ENCODE results near the gene P2RY11.

DNA sequence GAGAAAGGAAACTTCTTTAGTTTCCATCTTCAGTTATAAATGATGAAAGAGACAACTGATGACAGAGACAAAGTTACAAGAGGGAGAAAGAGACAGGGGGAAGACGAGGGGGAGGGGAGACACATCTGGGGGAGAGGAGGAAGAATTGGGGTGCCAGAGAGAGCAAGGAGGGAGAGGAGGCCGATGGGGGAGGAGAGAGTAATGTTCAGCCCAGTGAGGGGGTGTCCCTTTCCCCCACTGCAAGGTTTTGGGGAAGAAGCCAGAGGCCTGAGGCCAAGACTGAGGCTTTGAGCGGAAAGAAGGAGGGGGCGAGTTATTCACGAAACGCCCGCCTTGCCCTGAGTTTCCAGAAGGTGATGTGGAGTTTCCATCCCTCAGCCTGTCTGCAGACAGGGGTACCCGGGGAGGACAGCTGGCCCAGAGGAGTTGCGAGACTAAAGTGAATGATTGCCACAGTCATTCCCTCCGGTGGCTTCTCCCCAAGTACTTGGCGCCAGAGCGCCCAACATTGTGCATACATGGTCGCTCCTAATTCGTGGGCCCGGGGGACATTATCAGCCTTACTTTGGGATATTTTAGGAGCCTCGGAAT, 5.9 kb upstream of the P2RY11 start:
- TF ChIP-seq ELF4 (IDR thresholded peaks at IDR 0.05) (no peak), TARDBP (IDR thresholded peaks at IDR 0.05) (no peak), FOXA1 (IDR thresholded peaks at IDR 0.05) (no peak), HDGF (IDR thresholded peaks at IDR 0.05; ENCODE audit: borderline replicate concordance) (no peak), BHLHE40 (IDR thresholded peaks at IDR 0.05; ENCODE audit: borderline replicate concordance) (no peak), L3MBTL2 (conservative IDR thresholded peaks at IDR 0.05) (no peak), FOXM1 (IDR thresholded peaks at IDR 0.05; ENCODE audit: borderline replicate concordance) (no peak), SUZ12 (IDR thresholded peaks at IDR 0.05) (no peak), LEF1 (IDR thresholded peaks at IDR 0.05; ENCODE audit: borderline replicate concordance) (no peak), ARNT (IDR thresholded peaks at IDR 0.05) (no peak), FOXK2 (IDR thresholded peaks at IDR 0.05) (no peak), SP1 (IDR thresholded peaks at IDR 0.05) (no peak), NFRKB (IDR thresholded peaks at IDR 0.05) (no peak)

Measured in HEK293T (cell line).